MM.1S (cell line): Measurements from ENCODE around the gene ADAMTS17.

Experiments
- CTCF ChIP-seq: fragments of 300-600 bp; sonication (generic); IDR thresholded peaks from 2 replicates; pipeline ENCODE4 v1.5.1; 2016; ENCODE audit warnings: antibody characterized with exemption, low read length, mixed read lengths
- EZH2 ChIP-seq: fragments of 300-600 bp; sonication (generic); optimal IDR thresholded peaks from 2 replicates; pipeline ENCODE3; 2017; ENCODE audit warnings: low read depth, mild to moderate bottlenecking, antibody characterized with exemption, low read length, mixed read lengths
- EZH2phosphoT487 ChIP-seq: fragments of 300-600 bp; sonication (generic); IDR thresholded peaks from 2 replicates; pipeline ENCODE4 v1.6.1; 2018; ENCODE audit warnings: antibody characterized with exemption, low read length

- TF ChIP-seq EZH2phosphoT487 (no peak), CTCF (no peak), EZH2 (no peak)
These were observed 137.6 kb downstream of the ADAMTS17 start for GRCh38 chr15:100204211-100204610.
